ENCODE data around the gene GRK3.

GRCh38 chr22:25518000-25518663, 46.3 kb upstream of the GRK3 start:
- TF ChIP-seq GATA2 (IDR thresholded peaks at IDR 0.05; ENCODE audit: low read depth, low read length), result no peak
- no peak for TF ChIP-seq GATA3 (IDR thresholded peaks at IDR 0.05; ENCODE audit: low read depth, low read length)

Measured in SH-SY5Y (cell line).